ENCODE results near the gene EXOC3.

- TF ChIP-seq POLR2A (IDR thresholded peaks at IDR 0.05) (no peak), CTCF (IDR thresholded peaks at IDR 0.05 in 4 of 5, conservative IDR thresholded peaks at IDR 0.05 in 1 of 5) (no peak)
These were observed 34.3 kb downstream of the EXOC3 start for GRCh38 chr5:477247-477646.

All from gastrocnemius medialis (tissue), 4 donors.